GM12872 (cell line): ENCODE data around the gene KRTAP1-1.

Experiments used
- TF ChIP-seq, protein P1 (sequence below): IDR thresholded peaks from 3 replicates; pipeline ENCODE4 v1.5.1; 2011; ENCODE audit warnings: low read depth, mild to moderate bottlenecking, low read length, moderate library complexity; ENCODE audit not compliant: insufficient read depth

The KRTAP1-1 gene

DNA sequence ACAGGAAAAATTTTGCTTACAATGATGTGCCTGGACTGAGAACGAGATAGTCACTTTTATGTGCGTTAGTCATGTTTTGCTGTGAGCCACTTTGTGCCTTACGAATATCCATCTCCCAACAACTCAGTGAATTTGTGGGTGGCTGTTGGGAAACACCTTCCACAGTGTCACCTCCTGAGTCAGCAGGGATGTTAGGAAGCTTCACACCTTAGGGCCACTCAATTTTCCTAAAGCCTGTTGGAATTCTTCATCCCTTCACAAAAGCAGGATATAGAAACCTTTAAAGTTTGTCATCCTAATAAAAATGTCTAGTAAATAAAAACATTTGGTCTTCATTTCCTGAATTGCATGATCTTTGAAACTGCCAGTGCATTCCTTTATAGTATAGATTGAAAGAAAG, 28.1 kb downstream of the KRTAP1-1 start:
- TF ChIP-seq, protein P1, sequence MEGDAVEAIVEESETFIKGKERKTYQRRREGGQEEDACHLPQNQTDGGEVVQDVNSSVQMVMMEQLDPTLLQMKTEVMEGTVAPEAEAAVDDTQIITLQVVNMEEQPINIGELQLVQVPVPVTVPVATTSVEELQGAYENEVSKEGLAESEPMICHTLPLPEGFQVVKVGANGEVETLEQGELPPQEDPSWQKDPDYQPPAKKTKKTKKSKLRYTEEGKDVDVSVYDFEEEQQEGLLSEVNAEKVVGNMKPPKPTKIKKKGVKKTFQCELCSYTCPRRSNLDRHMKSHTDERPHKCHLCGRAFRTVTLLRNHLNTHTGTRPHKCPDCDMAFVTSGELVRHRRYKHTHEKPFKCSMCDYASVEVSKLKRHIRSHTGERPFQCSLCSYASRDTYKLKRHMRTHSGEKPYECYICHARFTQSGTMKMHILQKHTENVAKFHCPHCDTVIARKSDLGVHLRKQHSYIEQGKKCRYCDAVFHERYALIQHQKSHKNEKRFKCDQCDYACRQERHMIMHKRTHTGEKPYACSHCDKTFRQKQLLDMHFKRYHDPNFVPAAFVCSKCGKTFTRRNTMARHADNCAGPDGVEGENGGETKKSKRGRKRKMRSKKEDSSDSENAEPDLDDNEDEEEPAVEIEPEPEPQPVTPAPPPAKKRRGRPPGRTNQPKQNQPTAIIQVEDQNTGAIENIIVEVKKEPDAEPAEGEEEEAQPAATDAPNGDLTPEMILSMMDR: no peak

DNA sequence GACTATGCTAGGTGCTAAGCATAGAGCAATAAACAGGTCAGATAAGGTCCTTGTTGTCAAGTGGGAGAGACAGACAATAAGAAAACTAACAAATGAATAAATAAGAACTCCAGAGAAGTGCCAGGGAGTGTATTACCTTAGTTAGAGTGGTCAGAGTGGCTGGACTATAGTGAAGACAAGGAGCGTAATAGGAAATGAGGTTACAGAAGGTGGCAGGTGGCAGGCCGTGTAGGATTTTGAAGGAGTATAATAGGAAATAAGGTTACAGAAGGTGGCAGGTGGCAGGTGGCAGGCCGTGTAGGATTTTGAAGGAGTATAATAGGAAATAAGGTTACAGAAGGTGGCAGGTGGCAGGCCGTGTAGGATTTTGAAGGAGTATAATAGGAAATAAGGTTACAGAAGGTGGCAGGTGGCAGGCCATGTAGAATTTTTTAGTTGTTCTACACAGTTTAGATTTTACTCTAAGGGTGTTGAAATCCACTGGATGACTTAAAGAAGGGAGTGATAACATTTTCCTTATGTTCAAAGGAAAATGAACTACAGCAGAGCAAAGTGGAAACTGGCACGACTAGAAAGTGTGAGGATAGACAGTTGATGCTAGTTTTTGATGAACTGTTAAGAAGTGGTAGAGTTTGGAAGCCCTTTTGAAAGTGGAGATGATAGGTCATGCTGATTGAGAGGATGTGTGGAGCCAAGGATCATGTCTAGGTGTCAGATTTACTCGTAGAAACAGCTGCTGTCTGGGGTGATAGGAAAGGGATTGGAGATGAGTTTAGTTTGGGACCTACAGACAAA, 28.7 kb downstream of the KRTAP1-1 start:
- TF ChIP-seq, protein P1: no peak

DNA sequence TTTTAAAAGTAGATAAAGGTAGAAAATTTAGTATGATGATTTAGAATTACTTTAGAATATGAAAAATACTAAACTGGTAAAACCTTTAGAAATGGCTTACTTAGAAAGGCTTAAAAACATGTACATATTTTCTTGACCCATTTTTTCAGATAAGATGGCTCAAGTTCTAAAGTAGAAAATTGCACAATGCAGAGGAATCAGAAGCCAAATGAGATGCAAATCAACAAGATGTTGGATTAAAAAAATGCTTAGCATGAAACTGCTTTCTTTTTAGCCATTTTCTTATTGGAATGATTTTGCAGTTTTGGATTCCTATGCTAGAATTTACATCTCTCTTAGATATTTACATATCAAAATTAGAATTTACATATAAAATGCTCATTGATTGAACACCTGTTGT, 30.8 kb downstream of the KRTAP1-1 start:
- TF ChIP-seq, protein P1: no peak

DNA sequence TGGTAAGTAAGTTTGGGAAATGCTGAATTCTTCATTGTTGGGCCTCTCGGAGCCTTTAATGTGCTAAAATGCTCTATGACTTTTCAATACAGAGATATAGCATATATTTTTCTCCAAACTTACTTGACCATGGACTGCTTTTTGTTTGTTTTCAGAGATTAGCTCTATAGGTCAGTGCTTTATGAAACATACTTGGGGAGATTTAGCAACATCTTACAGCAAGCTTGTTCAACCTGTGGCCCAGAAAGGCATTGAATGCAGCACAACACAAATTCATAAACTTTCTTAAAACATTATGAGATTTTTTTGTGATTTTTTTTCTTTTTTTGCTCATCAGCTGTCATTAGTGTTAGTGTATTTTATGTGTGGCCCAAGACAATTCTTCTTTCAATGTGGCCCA, 31.3 kb downstream of the KRTAP1-1 start:
- TF ChIP-seq, protein P1: no peak

DNA sequence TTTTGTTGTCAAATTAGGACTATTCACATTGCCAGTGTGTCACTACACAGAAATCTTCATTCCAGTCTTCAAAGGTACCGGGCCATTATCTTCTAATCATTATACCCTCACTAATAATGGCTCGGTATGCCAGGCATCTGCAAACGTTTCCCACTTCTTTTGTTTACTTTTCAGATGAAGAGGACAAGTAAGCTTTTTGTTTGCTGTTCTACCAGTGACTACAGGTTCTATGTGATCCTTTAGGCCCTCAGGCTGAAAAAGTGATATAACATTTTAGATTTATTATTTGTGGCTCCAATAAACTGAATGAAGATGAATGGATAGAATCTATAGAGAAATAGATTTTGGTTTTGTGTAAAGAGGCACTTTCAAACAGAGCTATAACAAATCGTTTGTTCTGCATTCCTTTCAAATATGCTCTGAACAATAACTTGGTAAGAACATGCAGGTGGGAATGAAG, 31.9 kb downstream of the KRTAP1-1 start:
- TF ChIP-seq, protein P1: no peak

DNA sequence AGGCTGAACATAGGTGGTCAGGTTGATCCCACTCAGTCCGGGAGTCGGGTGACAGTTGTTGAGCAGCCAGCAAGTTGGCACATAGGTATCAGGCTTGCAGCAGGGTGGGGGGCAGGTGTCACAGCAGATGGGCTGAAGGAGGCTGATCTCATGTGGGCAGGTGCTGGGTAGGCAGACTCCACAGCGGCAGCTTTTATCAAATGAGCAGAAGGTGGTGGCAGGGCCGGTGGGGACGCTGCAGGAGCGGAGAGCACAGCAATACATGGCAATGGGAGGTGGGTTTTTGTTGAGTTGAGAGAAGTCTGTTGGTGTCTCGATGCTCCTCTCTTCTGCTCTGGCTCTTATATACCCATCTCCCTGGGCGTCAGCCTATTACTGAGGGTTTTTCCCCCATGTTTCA, 32.4 kb downstream of the KRTAP1-1 start, which contains the start of gene KRTAP3-1:
Gene KRTAP3-1 (minus strand): TSS at position 318 of the 400 bp plus-strand sequence. CDS start 54 bp downstream, at position 264.
- TF ChIP-seq, protein P1: no peak

DNA sequence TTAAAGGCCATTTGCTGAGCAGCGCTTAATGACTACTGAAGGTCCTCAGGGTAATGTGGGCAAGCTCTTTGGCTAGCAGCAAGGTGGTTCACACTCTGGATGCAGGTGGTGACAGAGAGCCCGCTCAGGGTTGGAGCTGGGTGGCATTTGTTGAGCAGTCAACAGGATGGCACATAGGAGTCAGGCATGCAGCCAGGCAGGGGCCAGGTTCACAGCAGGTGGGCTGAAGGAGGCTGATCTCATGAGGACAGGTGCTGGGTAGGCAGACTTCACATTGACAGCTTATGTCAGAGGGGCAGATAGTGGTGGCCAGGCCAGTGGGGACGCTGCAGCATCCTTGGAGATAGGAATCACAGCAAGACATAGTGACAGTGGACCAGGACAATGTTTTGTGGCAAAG, 36.9 kb downstream of the KRTAP1-1 start:
- TF ChIP-seq, protein P1: no peak
